ENCODE results near the gene ZNF385D. TPM values are rescaled to one million over a fixed set of nuclear protein-coding genes. Genes with fewer than 3 reads are reported as not detected.

ZNF385D gene
- total RNA-seq, 1 donor from 2014 or later, result 42.9 TPM

GRCh38 chr3:21662403-21662802, 88.6 kb downstream of the ZNF385D start:
- Mint-ChIP-seq H3K4me3 (ENCODE audit: unreplicated experiment) (no peak overlapping the region), H3K9me3 (ENCODE audit: unreplicated experiment) (peaks cover 2% of the 10 kb centered on the region), H3K4me1 (ENCODE audit: low read depth, unreplicated experiment) (peaks cover 5% of the 10 kb centered on the region), H3K36me3 (ENCODE audit: unreplicated experiment) (no peaks in the 10 kb centered on the region), H3K27me3 (ENCODE audit: unreplicated experiment) (no peaks in the 10 kb centered on the region), H3K27ac (ENCODE audit: unreplicated experiment) (no peak overlapping the region)
- DNase-seq, result no peak
- no peak for TF ChIP-seq CTCF (IDR thresholded peaks at IDR 0.05; ENCODE audit: partially characterized antibody, unreplicated experiment)

- H3K27ac Mint-ChIP-seq (ENCODE audit: unreplicated experiment), result no peak overlapping the region
- DNase-seq, result no peak
- H3K4me3 Mint-ChIP-seq (ENCODE audit: unreplicated experiment), result no peak overlapping the region
- H3K9me3 Mint-ChIP-seq (ENCODE audit: unreplicated experiment), result no peaks in the 10 kb centered on the region
- no peaks in the 10 kb centered on the region for H3K4me1 Mint-ChIP-seq (ENCODE audit: low read depth, unreplicated experiment)
- H3K27me3 Mint-ChIP-seq (ENCODE audit: unreplicated experiment), result no peaks in the 10 kb centered on the region
- no peak for TF ChIP-seq CTCF (IDR thresholded peaks at IDR 0.05; ENCODE audit: partially characterized antibody, unreplicated experiment)
- H3K36me3 Mint-ChIP-seq (ENCODE audit: unreplicated experiment), result no peaks in the 10 kb centered on the region
These were observed 96.3 kb downstream of the ZNF385D start for GRCh38 chr3:21654662-21655061.

- H3K27me3 Mint-ChIP-seq (ENCODE audit: unreplicated experiment), result no peaks in the 10 kb centered on the region
- no peak for TF ChIP-seq CTCF (IDR thresholded peaks at IDR 0.05; ENCODE audit: partially characterized antibody, unreplicated experiment)
- no peaks in the 10 kb centered on the region for H3K4me1 Mint-ChIP-seq (ENCODE audit: low read depth, unreplicated experiment)
- no peaks in the 10 kb centered on the region for H3K9me3 Mint-ChIP-seq (ENCODE audit: unreplicated experiment)
- H3K36me3 Mint-ChIP-seq (ENCODE audit: unreplicated experiment), result no peaks in the 10 kb centered on the region
- no peak overlapping the region for H3K27ac Mint-ChIP-seq (ENCODE audit: unreplicated experiment)
- DNase-seq, result no peak
- H3K4me3 Mint-ChIP-seq (ENCODE audit: unreplicated experiment), result no peak overlapping the region
These were observed 96.8 kb downstream of the ZNF385D start for GRCh38 chr3:21654241-21654640.

- DNase-seq, result no peak
- Mint-ChIP-seq H3K4me3 (ENCODE audit: unreplicated experiment) (no peak overlapping the region), H3K27me3 (ENCODE audit: unreplicated experiment) (no peaks in the 10 kb centered on the region), H3K9me3 (ENCODE audit: unreplicated experiment) (no peaks in the 10 kb centered on the region), H3K4me1 (ENCODE audit: low read depth, unreplicated experiment) (peaks cover 4% of the 10 kb centered on the region), H3K27ac (ENCODE audit: unreplicated experiment) (no peak overlapping the region), H3K36me3 (ENCODE audit: unreplicated experiment) (no peaks in the 10 kb centered on the region)
- TF ChIP-seq CTCF (IDR thresholded peaks at IDR 0.05; ENCODE audit: partially characterized antibody, unreplicated experiment), result no peak
These were observed 101.5 kb downstream of the ZNF385D start for GRCh38 chr3:21649519-21649918.

- peaks cover 4% of the 10 kb centered on the region for H3K4me1 Mint-ChIP-seq (ENCODE audit: low read depth, unreplicated experiment)
- no peaks in the 10 kb centered on the region for H3K36me3 Mint-ChIP-seq (ENCODE audit: unreplicated experiment)
- H3K27ac Mint-ChIP-seq (ENCODE audit: unreplicated experiment), result no peak overlapping the region
- H3K4me3 Mint-ChIP-seq (ENCODE audit: unreplicated experiment), result no peak overlapping the region
- TF ChIP-seq CTCF (IDR thresholded peaks at IDR 0.05; ENCODE audit: partially characterized antibody, unreplicated experiment), result no peak
- DNase-seq, result no peak
- no peaks in the 10 kb centered on the region for H3K27me3 Mint-ChIP-seq (ENCODE audit: unreplicated experiment)
- H3K9me3 Mint-ChIP-seq (ENCODE audit: unreplicated experiment), result no peaks in the 10 kb centered on the region
These were observed 103.0 kb downstream of the ZNF385D start for GRCh38 chr3:21647961-21648360.

Measured in glutamatergic neuron (in vitro differentiated cells).